Mesendoderm (in vitro differentiated cells): ENCODE results near the gene HEATR3.
A peak's percentile ranks its signal among the peaks of the same experiment; 100 is the strongest.

Experiments used
- DNase-seq: peaks from one replicate; pipeline ENCODE4 v3.0.0; 2013
- H2AK5ac ChIP-seq: 2 replicates; pipeline ENCODE4 v1.6.1; 2013; ENCODE audit warnings: low read length, inconsistent platforms
- H2BK120ac ChIP-seq: 2 replicates; pipeline ENCODE4 v1.6.1; 2013; ENCODE audit warnings: low read depth, mild to moderate bottlenecking, low read length, moderate library complexity, mixed read lengths
- H2BK15ac ChIP-seq: replicated peaks from 2 replicates; pipeline ENCODE4 v1.6.1; 2013; ENCODE audit warnings: low read depth, mild to moderate bottlenecking, moderate library complexity
- H2BK5ac ChIP-seq: 2 replicates; pipeline ENCODE4 v1.6.1; 2013; ENCODE audit warnings: low read length, inconsistent platforms
- H3K18ac ChIP-seq: 2 replicates; pipeline ENCODE4 v1.6.1; 2013; ENCODE audit warnings: mild to moderate bottlenecking, low read length, mixed read lengths
- H3K23ac ChIP-seq: one replicate; pipeline ENCODE4 v1.6.1; 2013; ENCODE audit warnings: low read length
- H3K27ac ChIP-seq: 2 replicates; pipeline ENCODE4 v1.5.1; 2013; ENCODE audit warnings: low read depth, mild to moderate bottlenecking, inconsistent platforms, low read length, moderate library complexity
- H3K27me3 ChIP-seq: 2 replicates; pipeline ENCODE4 v1.6.1; 2013; ENCODE audit warnings: low read length, control low read depth, mild to moderate bottlenecking, inconsistent platforms; ENCODE audit not compliant: insufficient read depth, poor library complexity
- H3K36me3 ChIP-seq: 2 replicates; pipeline ENCODE4 v1.6.1; 2013; ENCODE audit warnings: low read length, inconsistent platforms; ENCODE audit not compliant: control insufficient read depth, insufficient read depth
- H3K4ac ChIP-seq: one replicate; pipeline ENCODE4 v1.6.1; 2013; ENCODE audit warnings: low read depth, mild to moderate bottlenecking, low read length, moderate library complexity
- H3K4me1 ChIP-seq: 2 replicates; pipeline ENCODE4 v1.6.1; 2013; ENCODE audit warnings: low read depth, low read length, inconsistent platforms; ENCODE audit not compliant: control insufficient read depth
- H3K4me2 ChIP-seq: 2 replicates; pipeline ENCODE4 v1.6.1; 2013; ENCODE audit warnings: low read length
- H3K4me3 ChIP-seq: 2 replicates; pipeline ENCODE4 v1.5.1; 2013; ENCODE audit warnings: mild to moderate bottlenecking, low read length
- H3K56ac ChIP-seq: one replicate; pipeline ENCODE4 v1.6.1; 2013; ENCODE audit warnings: low read length
- H3K79me1 ChIP-seq: 2 replicates; pipeline ENCODE4 v1.6.1; 2013; ENCODE audit warnings: low read length, inconsistent platforms
- H3K79me2 ChIP-seq: 2 replicates; pipeline ENCODE4 v1.6.1; 2013; ENCODE audit warnings: mild to moderate bottlenecking, low read length; ENCODE audit not compliant: control insufficient read depth, insufficient read depth
- H3K9ac ChIP-seq: 2 replicates; pipeline ENCODE4 v1.6.1; 2013; ENCODE audit warnings: low read length, inconsistent platforms
- H4K5ac ChIP-seq: one replicate; pipeline ENCODE4 v1.6.1; 2013; ENCODE audit warnings: low read length
- H4K8ac ChIP-seq: one replicate; pipeline ENCODE4 v1.6.1; 2013; ENCODE audit warnings: low read depth, mild to moderate bottlenecking, control low read depth, low read length, moderate library complexity
- WGBS: extraction: QIAGEN DNeasy Blood & Tissue Kit; methylation state at CpG from one replicate; pipeline ENCODE4 v1.1.7; 2013; ENCODE audit warnings: low lambda C conversion rate, missing lambda C conversion rate; ENCODE audit not compliant: insufficient coverage; ENCODE audit errors: extremely low coverage; 5-methylcytosine and 5-hydroxymethylcytosine counted together

The HEATR3 gene

DNA sequence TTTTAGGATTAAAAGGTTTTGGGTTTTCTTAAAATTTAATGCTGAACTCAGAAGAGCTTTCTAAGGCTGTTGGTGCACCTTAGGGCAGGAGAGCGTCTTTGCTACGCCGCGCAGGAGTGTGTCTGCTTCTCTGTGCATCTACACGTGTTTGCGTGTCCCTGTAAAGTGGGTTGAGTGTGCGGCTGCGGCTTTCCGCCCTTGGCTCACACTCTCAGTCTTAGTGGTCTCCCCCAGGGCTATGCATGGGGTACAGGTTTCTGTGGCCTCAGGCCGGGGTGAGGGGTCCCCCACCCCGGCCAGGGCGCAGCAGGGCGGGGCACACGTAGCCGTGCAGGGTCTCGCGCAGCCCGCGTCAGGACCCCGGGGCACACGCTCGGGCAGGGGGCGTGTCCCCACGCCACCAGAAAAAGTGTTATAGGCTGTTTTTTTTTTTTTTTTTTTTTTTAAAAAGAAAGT, 86.6 kb downstream of the HEATR3 start:
- Histone ChIP-seq H2AK5ac (no peak overlapping the region), H3K79me2 (peaks cover 24% of the 10 kb centered on the region), H3K18ac (peak overlapping the region; percentile 81), H3K36me3 (no peaks in the 10 kb centered on the region), H4K8ac (no peak overlapping the region), H3K4me2 (peak overlapping the region; percentile 91), H3K56ac (peak overlapping the region; percentile 100), H4K5ac (no peak overlapping the region), H3K9ac (peak overlapping the region; percentile 97), H3K4ac (no peak overlapping the region), H2BK5ac (peak overlapping the region; percentile 23), H3K4me3 (peak overlapping the region; percentile 84), H3K27me3 (no peaks in the 10 kb centered on the region), H3K4me1 (peaks cover 6% of the 10 kb centered on the region), H3K79me1 (peaks cover 9% of the 10 kb centered on the region), H2BK15ac (no peak overlapping the region), H3K23ac (no peak overlapping the region), H2BK120ac (no peak overlapping the region), H3K27ac (no peak overlapping the region)
- no CpG with 5 or more reads among the region's 24 CpGs for WGBS
- no peak for DNase-seq

- peak within 1 kb of the TSS; percentile 62 for H3K27ac ChIP-seq
- H3K56ac ChIP-seq, result peak within 1 kb of the TSS; percentile 100
- H3K27me3 ChIP-seq, result no peaks in the 10 kb centered on the region
- H3K4ac ChIP-seq, result peak within 1 kb of the TSS; percentile 28
- H3K4me1 ChIP-seq, result peaks cover 6% of the 10 kb centered on the region
- H3K23ac ChIP-seq, result peak within 1 kb of the TSS; percentile 99
- no peak within 1 kb of the TSS for H2BK120ac ChIP-seq
- peak; percentile 85 for DNase-seq
- H3K18ac ChIP-seq, result peak within 1 kb of the TSS; percentile 92
- H2BK5ac ChIP-seq, result peak within 1 kb of the TSS; percentile 94
- H4K8ac ChIP-seq, result no peak within 1 kb of the TSS
- H3K36me3 ChIP-seq, result no peaks in the 10 kb centered on the region
- peak within 1 kb of the TSS; percentile 97 for H3K9ac ChIP-seq
- H2AK5ac ChIP-seq, result no peak within 1 kb of the TSS
- H4K5ac ChIP-seq, result no peak within 1 kb of the TSS
- H3K4me2 ChIP-seq, result peak within 1 kb of the TSS; percentile 91
- WGBS, result no CpG with 5 or more reads among the region's 114 CpGs
- peak within 1 kb of the TSS; percentile 84 for H3K4me3 ChIP-seq
- H2BK15ac ChIP-seq, result no peak within 1 kb of the TSS
- peaks cover 10% of the 10 kb centered on the region for H3K79me1 ChIP-seq
- H3K79me2 ChIP-seq, result peaks cover 28% of the 10 kb centered on the region
Observed at GRCh38 chr16:50152807-50153595, 87.2 kb downstream of the HEATR3 start, which contains the start of gene TENT4B. TSS of gene TENT4B (plus strand) at chr16:50153306. CDS start at chr16:50153622, 316 bp downstream.

DNA sequence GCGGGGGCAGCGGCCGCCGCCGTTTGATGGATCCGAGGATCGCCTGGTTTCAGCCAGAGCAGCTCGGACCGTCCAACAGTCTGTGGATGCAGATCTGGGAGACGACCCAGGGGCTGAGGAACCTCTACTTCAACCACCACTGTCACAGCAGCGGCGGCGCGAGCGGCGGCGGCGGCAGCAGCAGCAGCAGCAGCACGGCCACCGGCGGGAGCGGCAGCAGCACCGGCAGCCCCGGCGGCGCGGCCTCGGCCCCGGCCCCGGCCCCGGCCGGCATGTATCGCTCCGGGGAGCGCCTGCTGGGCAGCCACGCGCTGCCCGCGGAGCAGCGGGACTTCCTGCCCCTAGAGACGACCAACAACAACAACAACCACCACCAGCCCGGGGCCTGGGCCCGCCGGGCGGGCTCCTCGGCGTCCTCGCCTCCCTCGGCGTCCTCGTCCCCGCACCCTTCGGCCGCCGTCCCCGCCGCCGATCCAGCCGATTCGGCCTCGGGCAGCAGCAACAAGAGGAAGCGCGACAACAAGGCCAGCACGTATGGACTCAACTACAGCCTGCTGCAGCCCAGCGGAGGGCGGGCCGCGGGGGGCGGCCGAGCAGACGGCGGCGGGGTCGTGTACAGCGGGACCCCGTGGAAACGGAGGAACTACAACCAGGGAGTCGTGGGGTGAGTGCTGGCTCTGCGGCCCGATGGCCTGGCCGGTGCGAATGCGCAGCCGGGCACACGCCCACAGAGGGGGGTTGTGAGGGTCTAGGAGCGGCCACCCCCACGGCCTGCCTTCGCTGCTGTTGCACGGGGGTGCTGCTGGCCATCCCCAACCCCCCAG, 88.0 kb downstream of the HEATR3 start:
- H3K79me2 ChIP-seq, result peaks cover 34% of the 10 kb centered on the region
- no peak overlapping the region for H4K8ac ChIP-seq
- no CpG with 5 or more reads among the region's 89 CpGs for WGBS
- no peak overlapping the region for H2AK5ac ChIP-seq
- H3K79me1 ChIP-seq, result peaks cover 15% of the 10 kb centered on the region
- H2BK120ac ChIP-seq, result no peak overlapping the region
- H3K36me3 ChIP-seq, result no peaks in the 10 kb centered on the region
- no peak overlapping the region for H2BK15ac ChIP-seq
- DNase-seq, result peak; percentile 50
- H3K4ac ChIP-seq, result no peak overlapping the region
- peaks cover 6% of the 10 kb centered on the region for H3K4me1 ChIP-seq
- H3K18ac ChIP-seq, result peak overlapping the region; percentile 92
- H3K4me3 ChIP-seq, result peak overlapping the region; percentile 82
- peak overlapping the region; percentile 11 for H3K23ac ChIP-seq
- peak overlapping the region; percentile 89 for H3K56ac ChIP-seq
- H3K27me3 ChIP-seq, result no peaks in the 10 kb centered on the region
- no peak overlapping the region for H4K5ac ChIP-seq
- peak overlapping the region; percentile 70 for H3K4me2 ChIP-seq
- H3K9ac ChIP-seq, result peak overlapping the region; percentile 91
- no peak overlapping the region for H2BK5ac ChIP-seq
- H3K27ac ChIP-seq, result peak overlapping the region; percentile 50

DNA sequence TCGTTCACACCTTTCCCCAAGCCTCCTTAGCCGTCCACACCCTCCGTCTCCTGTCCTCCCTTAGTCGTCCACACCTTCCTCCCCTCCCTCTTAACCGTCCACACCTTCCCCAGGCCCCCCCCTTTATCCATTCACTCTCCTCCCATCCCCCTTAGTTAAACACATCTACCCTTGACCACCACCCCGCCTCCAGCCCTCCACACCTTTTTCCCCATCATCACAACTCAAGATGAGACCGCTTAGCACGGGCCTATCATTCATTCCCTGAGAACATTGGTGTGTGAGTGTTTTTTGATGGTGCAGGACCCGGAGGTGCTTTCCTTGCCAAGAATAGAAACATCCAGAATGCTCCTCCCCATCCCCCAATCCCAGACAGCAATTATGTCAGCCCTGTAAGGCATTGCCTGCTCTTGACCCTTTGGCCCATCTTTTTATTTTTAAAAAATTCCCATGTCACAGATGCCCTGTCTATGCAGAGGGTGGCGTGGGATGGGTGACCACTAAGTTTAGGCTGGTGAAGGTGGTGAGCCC, 88.7 kb downstream of the HEATR3 start:
- H2AK5ac ChIP-seq, result no peak overlapping the region
- H3K9ac ChIP-seq, result peak overlapping the region; percentile 91
- no CpG with 5 or more reads among the region's 10 CpGs for WGBS
- DNase-seq, result peak; percentile 19
- no peak overlapping the region for H3K27ac ChIP-seq
- H2BK15ac ChIP-seq, result no peak overlapping the region
- H2BK120ac ChIP-seq, result no peak overlapping the region
- no peak overlapping the region for H4K5ac ChIP-seq
- no peak overlapping the region for H3K4ac ChIP-seq
- peaks cover 36% of the 10 kb centered on the region for H3K79me2 ChIP-seq
- H3K4me3 ChIP-seq, result peak overlapping the region; percentile 82
- no peak overlapping the region for H3K18ac ChIP-seq
- peaks cover 17% of the 10 kb centered on the region for H3K79me1 ChIP-seq
- no peak overlapping the region for H3K23ac ChIP-seq
- peaks cover 6% of the 10 kb centered on the region for H3K4me1 ChIP-seq
- peak overlapping the region; percentile 70 for H3K4me2 ChIP-seq
- H2BK5ac ChIP-seq, result no peak overlapping the region
- H4K8ac ChIP-seq, result no peak overlapping the region
- no peaks in the 10 kb centered on the region for H3K27me3 ChIP-seq
- H3K56ac ChIP-seq, result peak overlapping the region; percentile 89
- H3K36me3 ChIP-seq, result no peaks in the 10 kb centered on the region

DNA sequence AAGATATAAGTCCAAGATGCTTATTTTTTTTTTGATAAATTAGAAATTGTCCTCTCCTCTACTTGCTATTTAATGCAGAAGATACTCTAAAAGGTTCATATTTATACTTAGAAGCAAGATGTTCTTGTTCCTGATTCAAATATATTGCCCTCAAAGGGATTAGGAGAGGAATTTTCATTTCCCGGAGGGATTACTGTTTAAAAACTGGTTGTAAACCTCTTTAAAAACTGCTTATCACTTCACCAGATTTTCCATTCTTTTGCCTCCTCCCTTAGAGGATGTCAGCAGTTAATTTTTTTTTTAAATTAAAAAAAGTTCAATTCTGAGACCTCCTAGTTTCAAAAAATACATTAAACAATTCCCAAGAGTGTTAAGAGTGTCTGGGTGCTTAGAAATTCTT, 90.2 kb downstream of the HEATR3 start:
- Histone ChIP-seq H2AK5ac (no peak overlapping the region), H4K8ac (no peak overlapping the region), H2BK120ac (no peak overlapping the region), H4K5ac (no peak overlapping the region), H3K56ac (no peak overlapping the region), H2BK5ac (no peak overlapping the region), H3K27me3 (no peaks in the 10 kb centered on the region), H3K4me1 (peaks cover 6% of the 10 kb centered on the region), H3K4me3 (no peak overlapping the region), H3K4me2 (no peak overlapping the region), H3K79me1 (peaks cover 17% of the 10 kb centered on the region), H3K4ac (no peak overlapping the region), H3K27ac (no peak overlapping the region), H3K23ac (no peak overlapping the region), H3K79me2 (peaks cover 36% of the 10 kb centered on the region), H3K36me3 (no peaks in the 10 kb centered on the region), H3K9ac (no peak overlapping the region), H2BK15ac (no peak overlapping the region), H3K18ac (no peak overlapping the region)
- WGBS, result no CpG with 5 or more reads among the region's 1 CpG
- DNase-seq, result no peak
